Peyer's patch (tissue), 4 donors: ENCODE results near the gene RHEBL1.

Experiments
- CTCF ChIP-seq, 6 experiments: fragments of 450-650 bp in 4 of 6; fragments of 200-600 bp in 2 of 6; sonication (generic) in 1 of 6; IDR thresholded peaks; one replicate each; pipeline ENCODE4 v1.5.1; 2017 to 2019; ENCODE audit warnings: antibody characterized with exemption in 6 of 6, mild to moderate bottlenecking in 3 of 6, moderate library complexity in 1 of 6
- POLR2A ChIP-seq, 2 donors: fragments of 450-650 bp; IDR thresholded peaks; one replicate each; pipeline ENCODE4 v1.5.1; 2017; ENCODE audit warnings: antibody characterized with exemption in 2 of 2, mild to moderate bottlenecking in 2 of 2, moderate library complexity in 2 of 2

GRCh38 chr12:49089821-49090773 is 20.3 kb upstream of the RHEBL1 start:
- TF ChIP-seq CTCF (IDR thresholded peaks at IDR 0.05) (no peak), POLR2A (IDR thresholded peaks at IDR 0.05) (no peak)
